ENCODE results near the gene PPIL6.

DNA sequence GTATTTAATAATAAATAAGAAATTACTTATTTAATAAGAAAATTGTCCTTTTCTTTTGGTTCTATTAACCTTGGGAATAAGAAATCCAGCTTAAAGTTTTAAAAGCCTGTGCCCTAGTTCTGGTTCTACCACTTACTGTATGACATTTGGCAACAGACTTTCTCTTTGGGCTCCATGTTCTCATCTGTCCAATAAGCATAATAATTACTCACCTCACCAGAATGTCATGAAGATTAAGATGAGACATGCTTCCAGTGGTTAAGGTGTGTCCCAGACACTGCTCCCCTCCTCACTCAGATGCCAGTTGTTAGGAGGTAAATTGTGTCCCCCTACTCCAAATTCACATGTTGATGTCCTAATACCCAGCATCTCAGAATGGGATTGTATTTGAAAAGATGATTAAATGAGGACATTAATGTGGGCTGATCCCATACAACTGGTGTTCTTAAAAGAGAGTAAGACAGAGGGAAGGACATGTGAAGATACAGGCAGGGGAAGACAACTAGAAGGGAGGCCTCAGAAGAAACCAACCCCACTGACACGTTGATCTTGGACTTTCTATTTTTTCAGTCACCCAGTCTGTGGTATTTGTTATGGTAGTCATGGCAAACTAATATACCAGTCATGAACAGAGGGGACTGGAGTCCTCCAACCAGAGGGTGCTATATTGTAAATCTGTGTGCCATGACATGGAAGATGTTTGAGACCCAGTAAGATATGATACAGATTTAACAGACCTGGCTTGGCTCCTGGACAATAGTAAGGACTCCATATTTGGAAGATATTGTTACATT, 21.5 kb upstream of the PPIL6 start:
- TF ChIP-seq, protein P1, sequence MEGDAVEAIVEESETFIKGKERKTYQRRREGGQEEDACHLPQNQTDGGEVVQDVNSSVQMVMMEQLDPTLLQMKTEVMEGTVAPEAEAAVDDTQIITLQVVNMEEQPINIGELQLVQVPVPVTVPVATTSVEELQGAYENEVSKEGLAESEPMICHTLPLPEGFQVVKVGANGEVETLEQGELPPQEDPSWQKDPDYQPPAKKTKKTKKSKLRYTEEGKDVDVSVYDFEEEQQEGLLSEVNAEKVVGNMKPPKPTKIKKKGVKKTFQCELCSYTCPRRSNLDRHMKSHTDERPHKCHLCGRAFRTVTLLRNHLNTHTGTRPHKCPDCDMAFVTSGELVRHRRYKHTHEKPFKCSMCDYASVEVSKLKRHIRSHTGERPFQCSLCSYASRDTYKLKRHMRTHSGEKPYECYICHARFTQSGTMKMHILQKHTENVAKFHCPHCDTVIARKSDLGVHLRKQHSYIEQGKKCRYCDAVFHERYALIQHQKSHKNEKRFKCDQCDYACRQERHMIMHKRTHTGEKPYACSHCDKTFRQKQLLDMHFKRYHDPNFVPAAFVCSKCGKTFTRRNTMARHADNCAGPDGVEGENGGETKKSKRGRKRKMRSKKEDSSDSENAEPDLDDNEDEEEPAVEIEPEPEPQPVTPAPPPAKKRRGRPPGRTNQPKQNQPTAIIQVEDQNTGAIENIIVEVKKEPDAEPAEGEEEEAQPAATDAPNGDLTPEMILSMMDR (IDR thresholded peaks at IDR 0.05) = no peak
- no peak for TF ChIP-seq POLR2AphosphoS5 (IDR thresholded peaks at IDR 0.05)
- no peak for TF ChIP-seq POLR2A (IDR thresholded peaks at IDR 0.05)
